Loucy (cell line): ENCODE measurements around the gene SLC6A6.

Experiments
- H2AFZ ChIP-seq: fragments of 200-600 bp; sonication (generic); 2 replicates; pipeline ENCODE4 v1.6.0; 2016; ENCODE audit warnings: antibody characterized with exemption, mild to moderate bottlenecking, low read length, moderate library complexity
- H3F3A ChIP-seq: fragments of 200-600 bp; 2 replicates; pipeline ENCODE4 v1.6.0; 2016; ENCODE audit warnings: antibody characterized with exemption, low read depth, mild to moderate bottlenecking
- H3K27me3 ChIP-seq: fragments of 200-600 bp; sonication (generic); 2 replicates; pipeline ENCODE4 v1.6.1; 2014; ENCODE audit warnings: low read length, mild to moderate bottlenecking; ENCODE audit not compliant: insufficient read depth, poor library complexity, severe bottlenecking
- H3K36me3 ChIP-seq: fragments of 200-600 bp; sonication (generic); 2 replicates; pipeline ENCODE4 v1.6.1; 2016; ENCODE audit warnings: low read length; ENCODE audit not compliant: insufficient read depth
- H3K4me1 ChIP-seq: fragments of 200-600 bp; sonication (generic); 2 replicates; pipeline ENCODE4 v1.5.1; 2014; ENCODE audit warnings: low read length, mild to moderate bottlenecking; ENCODE audit not compliant: insufficient read depth, poor library complexity, severe bottlenecking
- H3K4me2 ChIP-seq: fragments of 200-600 bp; sonication (generic); 2 replicates; pipeline ENCODE4 v1.6.0; 2014; ENCODE audit warnings: antibody characterized with exemption, low read length, low read depth, mild to moderate bottlenecking; ENCODE audit not compliant: poor library complexity, severe bottlenecking
- H3K4me3 ChIP-seq: fragments of 200-600 bp; sonication (generic); 2 replicates; pipeline ENCODE4 v1.5.1; 2014; ENCODE audit warnings: low read length, mild to moderate bottlenecking, mixed read lengths; ENCODE audit not compliant: poor library complexity, severe bottlenecking
- H3K79me2 ChIP-seq: fragments of 200-600 bp; sonication (generic); 2 replicates; pipeline ENCODE4 v1.6.1; 2014; ENCODE audit warnings: low read length; ENCODE audit not compliant: insufficient read depth
- H3K9ac ChIP-seq: fragments of 200-600 bp; sonication (generic); 2 replicates; pipeline ENCODE4 v1.6.0; 2014; ENCODE audit warnings: mild to moderate bottlenecking, low read depth, low read length, moderate library complexity; ENCODE audit not compliant: poor library complexity, severe bottlenecking
- H3K9me2 ChIP-seq: fragments of 200-600 bp; sonication (generic); replicated peaks from 2 replicates; pipeline ENCODE4 v1.6.1; 2016; ENCODE audit warnings: low read depth, low read length, mixed read lengths
- H3K9me3 ChIP-seq: fragments of 200-600 bp; sonication (generic); 2 replicates; pipeline ENCODE4 v1.6.1; 2014; ENCODE audit warnings: mild to moderate bottlenecking, antibody characterized with exemption, low read length, low read depth; ENCODE audit not compliant: insufficient read depth
- H4K20me1 ChIP-seq: fragments of 200-600 bp; sonication (generic); 2 replicates; pipeline ENCODE4 v1.6.0; 2014; ENCODE audit warnings: antibody characterized with exemption, low read length, mild to moderate bottlenecking; ENCODE audit not compliant: insufficient read depth, poor library complexity, severe bottlenecking
- CTCF ChIP-seq: fragments of 200-600 bp; sonication (generic); conservative IDR thresholded peaks from 2 replicates; pipeline ENCODE4 v1.5.1; 2014; ENCODE audit warnings: mild to moderate bottlenecking, antibody characterized with exemption, low read length
- EZH2phosphoT487 ChIP-seq: fragments of 200-600 bp; IDR thresholded peaks from 2 replicates; pipeline ENCODE4 v1.6.1; 2018; ENCODE audit warnings: antibody characterized with exemption, mild to moderate bottlenecking, moderate library complexity, borderline replicate concordance

SLC6A6 gene

GRCh38 chr3:14471690-14472089, 69.3 kb downstream of the SLC6A6 start:
- Histone ChIP-seq H3K79me2 (no peaks in the 10 kb centered on the region), H3K9ac (no peak overlapping the region), H3K4me1 (no peaks in the 10 kb centered on the region), H3K9me2 (no peaks in the 10 kb centered on the region), H4K20me1 (no peaks in the 10 kb centered on the region), H3F3A (no peaks in the 10 kb centered on the region), H3K9me3 (no peaks in the 10 kb centered on the region), H3K36me3 (peaks cover 53% of the 10 kb centered on the region; the same call in 1 of the 2 replicates), H3K4me2 (no peak overlapping the region), H3K27me3 (no peaks in the 10 kb centered on the region), H3K4me3 (no peak overlapping the region), H2AFZ (no peak overlapping the region)
- TF ChIP-seq CTCF (no peak), EZH2phosphoT487 (no peak)

- H4K20me1 ChIP-seq = no peaks in the 10 kb centered on the region
- no peak overlapping the region for H2AFZ ChIP-seq
- H3F3A ChIP-seq = no peaks in the 10 kb centered on the region
- no peaks in the 10 kb centered on the region for H3K9me2 ChIP-seq
- no peaks in the 10 kb centered on the region for H3K79me2 ChIP-seq
- H3K4me3 ChIP-seq = no peak overlapping the region
- H3K4me1 ChIP-seq = no peaks in the 10 kb centered on the region
- H3K9me3 ChIP-seq = no peaks in the 10 kb centered on the region
- H3K36me3 ChIP-seq = peaks cover 52% of the 10 kb centered on the region; the same call in 1 of the 2 replicates
- no peak overlapping the region for H3K9ac ChIP-seq
- H3K4me2 ChIP-seq = no peak overlapping the region
- no peaks in the 10 kb centered on the region for H3K27me3 ChIP-seq
- TF ChIP-seq CTCF (no peak), EZH2phosphoT487 (no peak)
Measured at GRCh38 chr3:14472471-14473351, 70.3 kb downstream of the SLC6A6 start.

GRCh38 chr3:14473411-14473891, 71.0 kb downstream of the SLC6A6 start:
- Histone ChIP-seq H4K20me1 (no peaks in the 10 kb centered on the region), H3K9me2 (no peaks in the 10 kb centered on the region), H3K79me2 (no peaks in the 10 kb centered on the region), H3K9ac (no peak overlapping the region), H3K4me2 (no peak overlapping the region), H3K9me3 (no peaks in the 10 kb centered on the region), H3K4me3 (no peak overlapping the region), H2AFZ (no peak overlapping the region), H3F3A (no peaks in the 10 kb centered on the region), H3K27me3 (no peaks in the 10 kb centered on the region), H3K4me1 (no peaks in the 10 kb centered on the region), H3K36me3 (peaks cover 53% of the 10 kb centered on the region; the same call in 1 of the 2 replicates)
- TF ChIP-seq EZH2phosphoT487 (no peak), CTCF (no peak)
